Measurements from ENCODE around the gene HOTAIR.

DNA sequence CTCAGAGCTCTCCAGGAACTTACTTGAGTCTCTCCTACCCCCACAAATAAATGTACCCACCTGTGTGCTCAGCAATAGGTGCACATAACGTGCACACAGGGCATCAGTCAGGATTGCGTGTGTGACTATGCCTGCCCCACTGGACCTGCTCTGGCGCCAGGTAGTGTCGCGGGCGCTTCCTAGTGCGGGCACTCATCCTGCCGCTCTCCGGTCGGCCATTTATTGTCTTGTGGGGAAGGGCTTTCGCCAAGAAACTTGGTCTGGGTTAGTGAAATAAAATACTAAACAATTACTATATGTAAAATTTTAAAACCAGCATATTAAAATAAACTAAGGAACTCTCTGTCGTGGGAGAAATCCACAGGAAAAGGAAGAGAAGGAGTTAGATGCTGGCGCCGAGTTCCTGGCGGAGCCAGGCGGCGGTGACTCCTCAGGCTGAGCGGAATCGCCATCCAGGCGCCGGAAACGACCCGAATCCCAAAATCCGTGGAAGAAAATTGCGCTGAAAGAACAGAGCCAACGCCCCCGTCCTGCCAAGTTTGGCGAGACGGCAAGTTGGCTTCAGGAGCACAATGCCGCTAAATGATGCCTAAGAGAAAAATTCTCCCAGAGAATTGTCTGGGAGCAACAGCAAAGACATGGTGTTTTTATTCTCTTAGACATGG, 44.0 kb downstream of the HOTAIR start:
- TF ChIP-seq, protein P1, sequence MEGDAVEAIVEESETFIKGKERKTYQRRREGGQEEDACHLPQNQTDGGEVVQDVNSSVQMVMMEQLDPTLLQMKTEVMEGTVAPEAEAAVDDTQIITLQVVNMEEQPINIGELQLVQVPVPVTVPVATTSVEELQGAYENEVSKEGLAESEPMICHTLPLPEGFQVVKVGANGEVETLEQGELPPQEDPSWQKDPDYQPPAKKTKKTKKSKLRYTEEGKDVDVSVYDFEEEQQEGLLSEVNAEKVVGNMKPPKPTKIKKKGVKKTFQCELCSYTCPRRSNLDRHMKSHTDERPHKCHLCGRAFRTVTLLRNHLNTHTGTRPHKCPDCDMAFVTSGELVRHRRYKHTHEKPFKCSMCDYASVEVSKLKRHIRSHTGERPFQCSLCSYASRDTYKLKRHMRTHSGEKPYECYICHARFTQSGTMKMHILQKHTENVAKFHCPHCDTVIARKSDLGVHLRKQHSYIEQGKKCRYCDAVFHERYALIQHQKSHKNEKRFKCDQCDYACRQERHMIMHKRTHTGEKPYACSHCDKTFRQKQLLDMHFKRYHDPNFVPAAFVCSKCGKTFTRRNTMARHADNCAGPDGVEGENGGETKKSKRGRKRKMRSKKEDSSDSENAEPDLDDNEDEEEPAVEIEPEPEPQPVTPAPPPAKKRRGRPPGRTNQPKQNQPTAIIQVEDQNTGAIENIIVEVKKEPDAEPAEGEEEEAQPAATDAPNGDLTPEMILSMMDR (IDR thresholded peaks at IDR 0.05; ENCODE audit: low read length) = no peak
- TF ChIP-seq EZH2phosphoT487 (IDR thresholded peaks at IDR 0.05; ENCODE audit: low read length) = no peak

Measured in MM.1S (cell line).